ENCODE data around the gene RAB36.

The RAB36 gene

GRCh38 chr22:23108249-23109078 is 36.8 kb upstream of the RAB36 start:
- no peak for DNase-seq (ENCODE audit: low read depth in 3 of 3)

DNA sequence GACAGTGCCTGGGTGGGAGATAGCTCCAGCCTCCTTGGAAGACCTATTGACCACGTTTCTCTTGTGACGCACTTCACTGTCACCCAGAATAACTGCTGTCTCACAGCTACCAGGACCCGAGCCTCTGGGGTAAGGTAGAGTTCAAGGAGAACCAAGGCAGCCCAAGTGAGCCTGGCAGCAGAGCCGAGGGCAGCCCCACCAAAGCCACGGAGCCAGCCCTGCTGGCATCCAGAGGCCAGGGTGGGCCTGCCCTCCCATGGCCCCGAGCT is 36.3 kb upstream of the RAB36 start:
- DNase-seq (ENCODE audit: low read depth in 3 of 3), result no peak

DNA sequence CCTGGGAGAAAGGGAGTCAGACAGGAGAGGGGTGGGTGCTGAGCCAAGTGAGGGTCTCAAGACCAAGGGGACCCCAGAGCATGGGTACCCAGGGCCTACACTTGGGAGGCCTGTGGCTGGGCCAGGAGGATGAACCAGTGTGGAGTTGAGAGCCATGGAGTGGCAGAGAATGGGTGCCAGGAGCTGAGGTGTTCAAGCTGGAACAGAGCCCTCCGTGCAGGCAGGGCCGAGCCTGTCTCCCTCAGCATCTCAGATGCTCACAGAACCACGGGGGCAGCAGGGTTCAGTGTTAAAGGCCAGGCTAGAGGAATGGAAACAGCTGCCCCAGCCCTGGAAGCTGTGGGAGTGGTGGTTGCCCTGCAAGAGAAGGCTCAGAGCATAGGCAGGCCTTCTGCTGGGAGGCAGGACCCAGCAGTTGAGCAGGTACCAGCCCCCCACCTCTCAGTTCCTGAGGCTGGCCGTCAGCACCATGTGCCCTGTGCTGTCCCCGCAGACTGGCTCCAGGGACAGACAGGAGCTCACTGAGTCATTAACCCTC is 35.8 kb upstream of the RAB36 start:
- no peak for DNase-seq (ENCODE audit: low read depth in 3 of 3)

DNA sequence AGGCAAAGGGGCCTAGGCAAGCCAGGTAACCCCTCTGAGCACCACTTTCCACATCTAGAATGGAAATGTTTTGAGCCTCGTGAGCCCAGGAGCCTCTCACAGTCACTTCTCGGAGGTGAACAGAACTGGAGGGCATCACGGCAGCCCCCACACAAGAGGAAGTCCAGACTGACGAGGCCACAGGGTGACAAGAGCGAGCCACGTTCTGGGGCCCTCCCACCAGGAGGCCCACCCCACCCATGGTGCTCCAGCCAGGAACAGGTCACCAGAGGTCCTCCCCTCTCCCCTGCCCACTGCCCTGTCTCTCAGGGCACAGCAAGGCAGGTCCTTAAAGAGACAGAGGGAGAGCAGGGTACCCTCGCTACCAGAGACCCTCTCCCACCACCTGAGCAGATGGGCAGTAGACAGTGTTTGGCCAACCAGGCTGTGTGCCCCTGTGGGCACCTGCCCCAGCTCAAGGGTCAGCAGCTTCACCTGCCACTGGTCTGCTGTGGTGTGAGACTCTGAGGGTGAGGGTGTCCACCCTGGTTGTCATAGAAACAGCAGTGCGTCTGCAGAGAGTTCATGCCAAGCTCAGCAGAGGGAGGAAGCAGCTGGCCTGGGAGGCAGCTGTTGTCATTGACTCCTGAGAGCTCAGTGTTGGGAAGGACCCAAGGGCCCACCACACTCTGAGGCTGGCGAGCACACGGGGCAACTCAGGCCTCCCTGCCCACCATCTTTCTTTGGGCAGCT is 34.9 kb upstream of the RAB36 start:
- no peak for DNase-seq (ENCODE audit: low read depth in 3 of 3)

DNA sequence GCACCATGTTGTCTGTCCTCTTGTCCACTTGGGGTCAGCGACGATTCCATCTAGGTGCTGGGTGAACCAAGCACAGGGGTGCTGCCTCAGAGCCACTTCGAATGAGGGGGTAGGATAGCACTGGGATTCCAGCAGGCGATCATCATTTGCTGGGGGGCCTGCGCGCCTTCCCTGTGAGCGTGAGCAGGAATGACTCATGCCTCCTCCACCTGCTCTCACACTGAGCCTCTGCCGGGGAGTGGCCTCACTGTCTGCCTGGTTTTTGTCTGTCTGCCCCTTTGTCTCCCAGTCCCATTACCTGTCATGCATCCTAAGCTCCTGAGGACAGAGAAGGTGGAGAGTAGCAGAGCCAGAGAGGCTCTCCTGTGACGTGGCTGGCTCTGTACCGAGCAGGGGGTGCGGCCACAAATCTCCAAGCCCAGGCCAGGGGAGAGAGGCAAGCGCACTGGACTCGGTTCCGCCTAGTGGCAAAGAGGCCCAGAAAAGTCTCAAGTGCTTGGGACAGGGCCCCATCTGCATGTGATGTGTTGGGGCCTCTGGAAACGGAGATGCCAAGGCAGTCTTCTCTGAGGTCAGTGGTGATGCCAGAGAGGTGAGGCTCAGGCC is 34.3 kb upstream of the RAB36 start:
- DNase-seq (ENCODE audit: low read depth in 3 of 3), result no peak

DNA sequence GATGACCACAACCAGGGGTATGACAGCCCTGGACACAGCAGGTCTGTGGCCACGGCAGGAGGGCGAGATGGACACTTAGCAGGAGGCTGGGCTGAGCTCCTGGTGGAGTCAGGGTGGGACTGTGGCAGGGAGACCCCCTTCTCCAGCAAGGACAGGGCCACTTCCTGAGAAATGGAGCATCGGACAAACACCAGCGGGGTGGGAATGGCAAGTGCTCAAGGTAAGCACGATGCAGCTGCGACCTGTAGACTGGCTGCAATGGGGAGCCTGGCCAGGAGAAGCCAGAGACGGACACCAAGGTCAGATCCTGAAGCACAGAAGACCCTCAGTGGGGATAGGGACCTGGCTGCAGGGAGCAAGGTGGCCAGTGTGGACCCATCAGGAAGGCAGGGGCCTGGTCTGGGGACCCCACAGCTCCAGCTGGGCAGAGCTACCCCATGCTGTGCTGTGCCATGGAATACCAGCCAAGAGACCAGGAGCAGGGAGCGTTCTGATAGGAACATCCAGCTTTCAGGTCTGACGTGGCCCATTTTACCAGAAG is 32.7 kb upstream of the RAB36 start:
- no peak for DNase-seq (ENCODE audit: low read depth in 3 of 3)

GRCh38 chr22:23113067-23113846 is 32.0 kb upstream of the RAB36 start:
- DNase-seq (ENCODE audit: low read depth in 3 of 3), result no peak

DNA sequence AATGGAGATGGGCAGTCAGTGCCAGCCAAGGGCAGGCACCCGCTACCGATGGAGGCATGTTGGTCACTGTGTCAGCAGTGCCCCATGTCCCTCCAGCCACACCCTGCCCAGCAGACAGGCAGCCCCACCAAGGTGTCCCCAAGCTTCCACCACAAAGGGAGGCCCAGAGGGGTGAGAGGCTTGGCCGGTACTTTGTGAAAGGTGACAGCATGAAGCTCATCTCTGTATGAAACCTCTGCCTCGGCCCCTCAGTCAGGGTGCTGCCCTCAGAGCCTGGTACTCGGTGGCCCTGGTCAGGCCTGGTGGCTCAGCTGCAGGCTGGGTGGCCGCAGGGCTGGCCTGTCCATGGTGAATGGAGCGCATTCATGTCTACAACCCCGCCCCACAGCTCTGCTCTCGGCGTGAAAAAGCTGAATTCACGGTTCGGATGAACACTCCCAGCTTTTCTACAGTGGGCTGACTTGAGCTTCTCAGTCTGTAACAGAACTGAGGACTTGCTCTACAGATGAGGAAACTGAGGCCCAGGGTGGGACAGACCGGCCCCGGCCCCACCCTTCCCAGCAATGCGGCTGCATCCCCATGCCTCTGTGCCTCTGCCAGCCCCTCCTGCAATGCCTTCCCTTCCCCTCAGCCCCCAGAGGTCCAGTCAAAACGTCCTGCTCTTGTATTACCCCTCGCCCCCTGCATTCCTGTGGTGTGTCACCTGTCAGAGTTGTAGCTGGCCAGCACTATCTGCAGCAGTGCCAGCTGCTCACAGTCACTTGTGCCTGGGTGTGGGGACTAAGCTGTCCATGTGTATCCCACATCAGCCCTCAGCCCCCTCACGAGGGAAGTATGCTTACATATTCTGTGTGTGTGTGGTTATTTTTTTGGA is 31.2 kb upstream of the RAB36 start:
- no peak for DNase-seq (ENCODE audit: low read depth in 3 of 3)

GRCh38 chr22:23114721-23115020 is 30.6 kb upstream of the RAB36 start:
- DNase-seq (ENCODE audit: low read depth in 3 of 3), result no peak

DNA sequence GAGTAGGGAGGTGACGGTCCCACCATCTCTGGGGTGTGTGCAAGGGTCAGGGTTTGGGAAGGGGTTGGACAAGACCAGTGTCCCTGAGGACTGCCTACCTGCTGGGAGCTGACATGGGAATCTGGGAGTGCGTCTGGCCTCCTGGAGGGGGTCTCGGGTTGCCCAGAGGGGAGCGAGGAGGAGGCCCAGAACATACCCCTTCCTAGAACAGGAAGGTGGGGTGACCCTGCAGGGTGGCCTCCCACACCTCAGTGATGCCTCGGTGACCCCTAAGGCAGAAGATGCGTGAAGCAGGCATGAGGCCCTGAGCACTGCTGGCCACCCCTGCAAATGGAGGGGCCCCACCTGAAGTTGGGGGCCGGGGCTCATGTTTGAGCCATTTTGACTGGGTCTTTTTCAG is 29.9 kb upstream of the RAB36 start:
- no peak for DNase-seq (ENCODE audit: low read depth in 3 of 3)

GRCh38 chr22:23115825-23116494 is 29.3 kb upstream of the RAB36 start:
- no peak for DNase-seq (ENCODE audit: low read depth in 3 of 3)

- no peak for DNase-seq (ENCODE audit: low read depth in 3 of 3)
These were observed 28.6 kb upstream of the RAB36 start for GRCh38 chr22:23116506-23117263.

DNA sequence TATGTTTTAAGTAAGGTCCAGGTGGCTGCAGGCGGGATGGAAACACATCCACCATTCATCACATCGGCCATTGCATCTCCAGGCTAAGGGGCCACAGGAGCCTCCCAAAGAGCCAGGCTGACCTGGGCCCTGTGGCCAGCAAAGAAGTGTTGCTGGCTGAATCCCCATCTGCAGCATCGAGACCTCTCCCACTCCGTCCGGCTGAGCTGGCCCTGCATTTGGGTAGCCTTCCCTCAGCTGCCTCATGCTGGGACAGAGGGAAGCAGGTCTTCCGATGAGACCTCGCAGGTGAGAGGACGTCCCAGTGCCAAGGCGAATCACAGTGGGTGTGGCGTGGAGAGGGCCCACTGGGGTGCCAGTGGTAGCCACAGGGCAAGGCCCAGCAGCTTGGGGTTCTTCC is 28.0 kb upstream of the RAB36 start:
- no peak for DNase-seq (ENCODE audit: low read depth in 3 of 3)

DNA sequence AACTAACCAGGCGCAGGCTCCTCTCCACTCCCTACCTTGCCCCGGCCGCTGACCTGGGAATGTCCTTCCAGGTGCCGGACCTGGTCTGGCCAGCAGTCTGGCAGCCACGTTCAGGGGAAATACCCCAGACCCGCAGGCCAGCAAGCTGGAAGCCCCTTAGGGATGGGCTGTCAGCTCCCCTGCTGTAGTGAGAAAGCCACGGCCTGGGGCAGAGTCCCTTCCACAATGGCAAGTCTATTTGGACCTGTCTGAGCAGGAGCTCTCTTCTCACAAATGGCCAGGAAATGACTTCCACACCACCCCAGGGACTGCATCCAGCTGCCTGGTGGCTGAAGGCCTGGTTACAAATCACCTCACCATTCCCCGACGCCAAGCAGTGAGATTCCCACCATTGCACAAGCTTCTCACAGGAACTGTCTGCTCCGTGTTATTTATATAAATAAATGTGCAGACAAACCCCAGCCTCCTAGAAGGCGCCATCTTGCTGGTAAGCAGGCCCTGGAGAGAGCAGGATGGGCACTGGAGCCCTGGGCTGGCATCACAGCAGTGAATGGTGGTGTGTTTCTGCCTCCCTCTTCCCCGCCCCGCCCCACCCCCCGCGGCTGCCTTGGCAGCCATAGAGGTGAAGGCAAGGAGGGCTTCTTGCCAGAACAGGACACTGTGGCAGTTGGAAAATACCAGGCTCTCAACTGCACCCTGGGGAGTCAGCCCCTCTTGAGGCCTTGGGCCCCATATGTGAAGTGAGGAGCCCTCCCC is 27.2 kb upstream of the RAB36 start:
- DNase-seq (ENCODE audit: low read depth in 3 of 3), result no peak

GRCh38 chr22:23118647-23119493 is 26.4 kb upstream of the RAB36 start:
- no peak for DNase-seq (ENCODE audit: low read depth in 3 of 3)

DNA sequence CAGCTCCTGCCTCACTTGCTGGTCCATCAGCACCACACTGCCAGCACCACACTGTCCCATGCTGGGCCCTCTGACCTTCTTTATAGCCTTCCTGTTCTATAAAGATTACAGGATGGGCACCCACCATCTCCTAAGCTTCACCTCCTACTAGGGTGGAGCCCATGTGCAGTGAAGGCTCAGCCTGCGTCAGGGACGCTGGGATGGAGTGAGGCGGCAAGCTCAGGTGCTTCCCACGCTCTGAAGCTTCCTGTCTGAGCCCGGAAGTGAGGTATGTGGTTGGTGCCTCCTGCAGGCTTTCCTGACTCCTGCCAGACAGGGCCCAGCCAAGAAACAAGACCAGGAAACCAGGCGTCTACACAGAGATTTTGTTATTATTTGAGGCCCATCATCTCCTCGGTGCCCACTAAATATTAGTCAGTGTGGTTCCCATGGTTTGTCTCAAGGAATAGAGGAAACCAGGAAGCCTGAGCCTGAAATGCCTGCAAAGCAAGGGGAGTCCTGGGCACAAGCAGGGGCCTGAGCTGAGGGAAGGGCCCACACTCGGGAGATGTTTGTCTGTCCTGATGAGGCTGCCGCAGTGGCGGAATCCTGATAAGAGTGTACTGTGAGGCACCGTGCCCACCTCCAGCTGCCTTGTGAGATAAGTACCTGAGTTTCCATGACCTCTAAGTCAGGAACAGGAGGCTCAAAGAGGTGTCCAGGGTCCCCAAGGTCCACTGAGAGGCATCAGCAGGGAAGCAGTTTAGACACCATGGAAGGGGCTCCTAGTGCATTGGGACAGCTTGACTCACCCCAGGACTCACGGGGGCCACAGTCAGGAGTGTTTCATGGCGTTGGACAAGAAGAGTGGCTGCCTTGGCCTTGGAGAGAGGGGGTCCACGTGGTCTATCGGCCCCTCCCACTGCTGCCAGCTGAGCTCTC is 25.5 kb upstream of the RAB36 start:
- peak; percentile 23 to 47 (median 35) for DNase-seq (ENCODE audit: low read depth in 3 of 3)

GRCh38 chr22:23120415-23120899 is 24.8 kb upstream of the RAB36 start:
- DNase-seq (ENCODE audit: low read depth in 3 of 3), result no peak
